Adrenal gland (tissue), 5 donors: ENCODE data around the gene TAPBPL.

ENCODE experiments used
- CTCF ChIP-seq, 6 experiments: fragments of 450-650 bp in 4 of 6; fragments of 200-600 bp in 2 of 6; sonication (generic) in 1 of 6; IDR thresholded peaks; 1 replicate in 5 of 6; 2 replicates in 1 of 6; pipeline versions ENCODE4 v1.5.1 to v1.8.0; 2016 to 2021; ENCODE audit warnings: antibody characterized with exemption in 6 of 6, mild to moderate bottlenecking in 2 of 6, moderate library complexity in 1 of 6
- POLR2A ChIP-seq, 2 donors: fragments of 450-650 bp; IDR thresholded peaks; one replicate each; pipeline ENCODE4 v1.6.1; 2017; ENCODE audit warnings: antibody characterized with exemption in 2 of 2, mild to moderate bottlenecking in 2 of 2, moderate library complexity in 1 of 2
- donor health status: DM: no; HTN: no; CAD: no.

GRCh38 chr12:6471989-6472360, 20.1 kb downstream of the TAPBPL start:
- TF ChIP-seq CTCF (IDR thresholded peaks at IDR 0.05) (no peak), POLR2A (IDR thresholded peaks at IDR 0.05) (no peak)
